A673 (cell line): Measurements from ENCODE around the gene FBXL4.

ENCODE experiments used
- CTCF ChIP-seq: fragments of 300-800, 200-600 bp; sonication (generic); conservative IDR thresholded peaks from 2 replicates; pipeline ENCODE4 v1.5.1; 2017; ENCODE audit warnings: low read depth, mild to moderate bottlenecking, antibody characterized with exemption, low read length, moderate library complexity, mixed read lengths
- EZH2 ChIP-seq: fragments of 200-600 bp; sonication (generic); IDR thresholded peaks from 2 replicates; pipeline ENCODE4 v1.6.1; 2017; ENCODE audit warnings: borderline replicate concordance, low read depth, mild to moderate bottlenecking, mixed read lengths, antibody characterized with exemption, low read length; ENCODE audit not compliant: poor library complexity, severe bottlenecking

GRCh38 chr6:98833057-98833306 is 114.8 kb downstream of the FBXL4 start:
- TF ChIP-seq CTCF (no peak; the same call in 1 of the 2 replicates), EZH2 (no peak)
